C4-2B (cell line): ENCODE measurements around the gene SLC6A6.

Experiments used
- H3K27ac ChIP-seq: fragments of 450-650 bp; 2 replicates; pipeline ENCODE4 v1.5.1; 2017
- ZFX ChIP-seq: fragments of 450-650 bp; IDR thresholded peaks from 2 replicates; pipeline ENCODE4 v1.6.1; 2017
- TF ChIP-seq, protein P1 (sequence below): fragments of 450-650 bp; conservative IDR thresholded peaks from 2 replicates; pipeline ENCODE4 v1.5.1; 2017; ENCODE audit warnings: mild to moderate bottlenecking

SLC6A6 gene

DNA sequence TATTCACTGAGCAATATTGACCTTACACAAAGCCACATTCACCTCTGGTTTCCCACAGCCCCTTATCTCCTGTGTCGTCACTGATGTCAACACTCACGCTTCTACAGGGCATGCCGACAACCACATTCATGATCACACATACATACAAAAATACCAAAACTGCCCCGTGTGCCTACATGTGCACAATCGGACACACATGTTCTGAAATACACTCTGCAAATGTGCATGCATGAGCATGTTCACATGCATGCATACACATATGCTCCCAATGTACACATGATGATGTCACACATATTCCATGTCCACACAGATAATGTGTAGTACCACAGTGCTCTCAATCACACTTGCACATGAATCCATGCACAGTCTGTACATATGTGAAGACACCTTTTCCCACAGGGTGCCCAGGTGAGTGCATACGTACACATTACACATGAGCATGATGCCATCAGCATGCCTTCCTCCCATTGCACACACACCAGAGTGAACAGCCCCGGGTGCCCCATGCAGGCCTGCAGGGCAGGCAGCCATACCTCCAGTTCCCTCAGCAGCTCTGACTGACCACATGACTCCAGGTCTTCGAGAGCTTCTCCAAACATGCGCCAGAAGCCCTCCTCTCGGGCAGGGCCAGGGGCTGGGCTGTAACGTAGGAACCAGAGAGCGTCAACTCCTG, 100.8 kb downstream of the SLC6A6 start:
- no peak overlapping the region for H3K27ac ChIP-seq
- TF ChIP-seq, protein P1, sequence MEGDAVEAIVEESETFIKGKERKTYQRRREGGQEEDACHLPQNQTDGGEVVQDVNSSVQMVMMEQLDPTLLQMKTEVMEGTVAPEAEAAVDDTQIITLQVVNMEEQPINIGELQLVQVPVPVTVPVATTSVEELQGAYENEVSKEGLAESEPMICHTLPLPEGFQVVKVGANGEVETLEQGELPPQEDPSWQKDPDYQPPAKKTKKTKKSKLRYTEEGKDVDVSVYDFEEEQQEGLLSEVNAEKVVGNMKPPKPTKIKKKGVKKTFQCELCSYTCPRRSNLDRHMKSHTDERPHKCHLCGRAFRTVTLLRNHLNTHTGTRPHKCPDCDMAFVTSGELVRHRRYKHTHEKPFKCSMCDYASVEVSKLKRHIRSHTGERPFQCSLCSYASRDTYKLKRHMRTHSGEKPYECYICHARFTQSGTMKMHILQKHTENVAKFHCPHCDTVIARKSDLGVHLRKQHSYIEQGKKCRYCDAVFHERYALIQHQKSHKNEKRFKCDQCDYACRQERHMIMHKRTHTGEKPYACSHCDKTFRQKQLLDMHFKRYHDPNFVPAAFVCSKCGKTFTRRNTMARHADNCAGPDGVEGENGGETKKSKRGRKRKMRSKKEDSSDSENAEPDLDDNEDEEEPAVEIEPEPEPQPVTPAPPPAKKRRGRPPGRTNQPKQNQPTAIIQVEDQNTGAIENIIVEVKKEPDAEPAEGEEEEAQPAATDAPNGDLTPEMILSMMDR: no peak
- no peak for TF ChIP-seq ZFX

DNA sequence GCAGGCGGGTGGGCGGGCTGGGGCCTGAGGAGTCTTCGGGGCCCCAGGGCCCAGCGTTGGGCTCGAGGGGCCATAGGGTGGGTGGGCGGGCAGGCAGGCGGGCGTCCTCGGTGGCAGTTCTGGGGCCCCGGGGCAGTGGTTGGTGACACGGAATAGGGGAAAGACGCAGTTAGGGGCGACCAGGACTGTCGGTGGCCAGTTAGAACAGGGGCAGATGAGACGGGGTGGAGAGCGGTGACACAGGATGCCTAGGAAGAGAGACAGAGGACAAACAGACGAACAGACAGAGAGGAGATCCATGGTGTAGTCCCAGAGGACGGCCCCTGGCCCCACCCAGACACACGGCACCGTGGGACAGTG, 101.3 kb downstream of the SLC6A6 start:
- TF ChIP-seq ZFX: no peak
- TF ChIP-seq, protein P1: no peak
- no peak overlapping the region for H3K27ac ChIP-seq

GRCh38 chr3:14505001-14505802, 102.8 kb downstream of the SLC6A6 start:
- TF ChIP-seq, protein P1: no peak
- no peak for TF ChIP-seq ZFX
- no peak overlapping the region for H3K27ac ChIP-seq

DNA sequence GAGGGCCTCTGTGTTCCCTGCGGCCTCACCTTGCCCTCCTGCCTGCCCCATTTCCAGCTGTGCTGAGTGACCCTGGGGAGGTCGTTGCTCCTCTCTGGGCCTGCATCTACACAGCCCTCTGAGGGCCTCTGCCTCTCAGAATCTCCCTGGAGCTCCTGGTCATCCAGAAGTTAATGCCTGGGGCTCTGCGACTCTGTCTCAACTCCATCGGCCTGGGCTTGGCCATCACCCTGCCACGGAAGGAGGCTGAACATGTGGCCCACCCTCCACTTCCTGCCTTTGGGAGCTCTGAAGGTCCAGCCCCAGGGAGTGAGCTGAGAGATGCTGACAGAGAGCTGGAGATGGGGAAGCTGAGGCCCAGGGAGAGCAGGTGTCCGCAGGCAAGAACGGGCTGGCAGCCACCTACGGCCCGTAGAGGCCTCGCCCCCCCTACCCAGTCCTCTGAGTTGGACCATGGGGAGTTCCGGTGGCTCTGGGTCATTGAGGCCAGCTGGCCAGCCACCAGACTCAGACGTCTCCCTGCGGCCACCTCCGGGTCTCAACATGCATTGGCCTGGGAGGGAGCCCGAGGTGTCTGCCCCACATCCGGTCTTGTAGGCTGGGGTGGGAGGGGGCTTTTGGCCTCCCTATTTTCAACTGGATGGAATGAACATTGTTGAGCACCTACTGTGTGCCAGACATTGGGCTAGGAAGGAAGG, 103.5 kb downstream of the SLC6A6 start:
- TF ChIP-seq, protein P1: no peak
- no peak for TF ChIP-seq ZFX
- no peak overlapping the region for H3K27ac ChIP-seq

DNA sequence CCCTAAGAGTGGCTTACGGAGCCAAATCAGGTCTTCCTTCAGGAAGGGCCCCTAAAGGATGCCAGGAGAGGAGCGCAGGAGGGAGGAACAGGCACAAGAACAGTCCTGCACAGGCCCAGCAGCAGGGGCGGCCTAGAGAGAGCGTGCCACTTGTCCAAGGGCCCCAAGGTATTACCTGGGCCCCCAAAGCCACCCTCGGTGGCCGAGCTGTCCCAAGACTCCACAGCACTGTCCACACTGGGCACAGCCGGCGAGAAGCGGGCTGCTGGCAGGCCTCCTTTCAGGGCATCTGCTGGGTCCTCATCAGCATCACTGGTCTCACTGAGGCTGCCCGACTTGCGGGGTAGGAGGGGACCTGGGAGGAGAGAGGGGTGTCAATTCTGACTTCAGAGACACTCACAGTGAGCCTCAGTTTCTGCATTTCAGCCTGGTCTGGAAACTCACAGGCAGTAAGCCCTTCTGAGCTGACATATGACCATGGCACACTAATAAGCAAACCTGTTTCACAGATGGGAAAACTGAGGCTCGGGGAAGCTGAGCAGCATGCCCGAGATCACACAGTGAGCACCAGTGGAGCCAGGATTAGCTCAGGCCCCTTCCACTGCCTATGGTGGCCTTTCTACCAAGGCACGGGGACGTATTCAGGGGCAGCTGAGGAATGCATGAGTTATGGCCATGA, 104.4 kb downstream of the SLC6A6 start:
- TF ChIP-seq, protein P1: no peak
- no peak for TF ChIP-seq ZFX

DNA sequence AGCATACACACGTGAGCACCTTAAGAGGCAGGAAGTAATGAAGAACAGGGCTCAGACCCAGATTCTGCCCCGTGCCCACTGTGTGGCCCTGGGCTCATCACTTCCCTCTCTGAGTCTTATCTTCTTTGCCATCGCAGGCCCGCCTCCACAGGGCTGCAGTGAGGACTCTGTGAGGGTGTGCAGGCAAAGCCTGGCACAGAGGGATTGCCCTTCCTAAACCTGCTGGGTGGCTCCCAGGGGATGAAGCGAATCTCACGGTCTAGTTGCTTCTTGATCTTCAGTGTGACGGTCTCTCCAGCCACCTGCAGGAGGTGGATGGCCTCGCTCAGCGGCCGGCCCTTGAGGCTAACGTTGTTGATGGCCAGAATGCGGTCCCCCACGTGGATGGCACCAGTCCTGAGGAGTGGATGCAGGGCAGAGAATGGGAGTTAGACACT, 104.9 kb downstream of the SLC6A6 start:
- TF ChIP-seq ZFX: no peak
- TF ChIP-seq, protein P1: no peak
- no peak overlapping the region for H3K27ac ChIP-seq

More for the DNA sequence above, 104.4 kb downstream of the SLC6A6 start:
- H3K27ac ChIP-seq: no peak overlapping the region
